GM15510 (cell line): ENCODE results near the gene SUPT6H.

Source experiments
- POLR2A ChIP-seq: IDR thresholded peaks from 3 replicates; pipeline ENCODE4 v1.6.1; 2011; ENCODE audit warnings: borderline replicate concordance; ENCODE audit not compliant: insufficient read length; ENCODE audit errors: extremely low read depth

The SUPT6H gene

GRCh38 chr17:28747801-28748750, 86.1 kb downstream of the SUPT6H start:
- TF ChIP-seq POLR2A: no peak

- TF ChIP-seq POLR2A: no peak
Measured at GRCh38 chr17:28748852-28749515, 87.0 kb downstream of the SUPT6H start.

- TF ChIP-seq POLR2A: no peak
Measured at GRCh38 chr17:28749516-28750177, 87.6 kb downstream of the SUPT6H start.

GRCh38 chr17:28750178-28751047, 88.4 kb downstream of the SUPT6H start:
- TF ChIP-seq POLR2A: peak; percentile 29

- TF ChIP-seq POLR2A: no peak
Measured at GRCh38 chr17:28751600-28752366, 89.8 kb downstream of the SUPT6H start.
